Peyer's patch (tissue), 4 donors: ENCODE data around the gene SLCO4A1.

Experiments used
- POLR2A ChIP-seq, 2 donors: fragments of 450-650 bp; IDR thresholded peaks; one replicate each; pipeline ENCODE4 v1.5.1; 2017; ENCODE audit warnings: antibody characterized with exemption in 2 of 2, mild to moderate bottlenecking in 2 of 2, moderate library complexity in 2 of 2
- TF ChIP-seq, protein P1 (sequence below), 6 experiments: fragments of 450-650 bp in 4 of 6; fragments of 200-600 bp in 2 of 6; sonication (generic) in 1 of 6; IDR thresholded peaks; one replicate each; pipeline ENCODE4 v1.5.1; 2017 to 2019; ENCODE audit warnings: antibody characterized with exemption in 6 of 6, mild to moderate bottlenecking in 3 of 6, moderate library complexity in 1 of 6

- TF ChIP-seq, protein P1, sequence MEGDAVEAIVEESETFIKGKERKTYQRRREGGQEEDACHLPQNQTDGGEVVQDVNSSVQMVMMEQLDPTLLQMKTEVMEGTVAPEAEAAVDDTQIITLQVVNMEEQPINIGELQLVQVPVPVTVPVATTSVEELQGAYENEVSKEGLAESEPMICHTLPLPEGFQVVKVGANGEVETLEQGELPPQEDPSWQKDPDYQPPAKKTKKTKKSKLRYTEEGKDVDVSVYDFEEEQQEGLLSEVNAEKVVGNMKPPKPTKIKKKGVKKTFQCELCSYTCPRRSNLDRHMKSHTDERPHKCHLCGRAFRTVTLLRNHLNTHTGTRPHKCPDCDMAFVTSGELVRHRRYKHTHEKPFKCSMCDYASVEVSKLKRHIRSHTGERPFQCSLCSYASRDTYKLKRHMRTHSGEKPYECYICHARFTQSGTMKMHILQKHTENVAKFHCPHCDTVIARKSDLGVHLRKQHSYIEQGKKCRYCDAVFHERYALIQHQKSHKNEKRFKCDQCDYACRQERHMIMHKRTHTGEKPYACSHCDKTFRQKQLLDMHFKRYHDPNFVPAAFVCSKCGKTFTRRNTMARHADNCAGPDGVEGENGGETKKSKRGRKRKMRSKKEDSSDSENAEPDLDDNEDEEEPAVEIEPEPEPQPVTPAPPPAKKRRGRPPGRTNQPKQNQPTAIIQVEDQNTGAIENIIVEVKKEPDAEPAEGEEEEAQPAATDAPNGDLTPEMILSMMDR (IDR thresholded peaks at IDR 0.05) = no peak
- no peak for TF ChIP-seq POLR2A (IDR thresholded peaks at IDR 0.05)
These were observed 77.1 kb downstream of the SLCO4A1 start for GRCh38 chr20:62719250-62719935.
